Muscle of leg (tissue), 11 donors: ENCODE data around the gene NR3C2. TPM values are rescaled to one million over a fixed set of nuclear protein-coding genes. Genes with fewer than 3 reads are reported as not detected.
A peak's percentile ranks its signal among the peaks of the same experiment; 100 is the strongest.

Experiments
- DNase-seq: peaks from one replicate; pipeline ENCODE4 v3.0.0; 2013
- H3K27ac ChIP-seq: one replicate; pipeline ENCODE4 v1.5.1; 2013; ENCODE audit warnings: mild to moderate bottlenecking, low read length, control low read depth
- H3K27me3 ChIP-seq: one replicate; pipeline ENCODE4 v1.6.1; 2013; ENCODE audit warnings: low read length; ENCODE audit not compliant: control insufficient read depth, insufficient read depth
- H3K36me3 ChIP-seq: one replicate; pipeline ENCODE4 v1.6.1; 2013; ENCODE audit warnings: low read length; ENCODE audit not compliant: control insufficient read depth, insufficient read depth
- H3K4me1 ChIP-seq: one replicate; pipeline ENCODE4 v1.6.1; 2013; ENCODE audit warnings: low read length; ENCODE audit not compliant: control insufficient read depth, insufficient read depth
- H3K4me3 ChIP-seq: one replicate; pipeline ENCODE4 v1.5.1; 2013; ENCODE audit warnings: low read length, control low read depth
- H3K9me3 ChIP-seq: replicated peaks from 2 replicates; pipeline ENCODE4 v1.6.1; 2013; ENCODE audit warnings: low read depth, low read length; ENCODE audit not compliant: control insufficient read depth
- WGBS: methylation state at CpG from one replicate; pipeline ENCODE4 v1.1.5; 2013; ENCODE audit warnings: missing lambda C conversion rate; ENCODE audit not compliant: insufficient coverage; 5-methylcytosine and 5-hydroxymethylcytosine counted together
- polyA plus RNA-seq, 8 donors: library from polyadenylated mRNA; unstranded; fragments of 120-200 nt; gene quantifications; one replicate each; pipeline versions ENCODE4 v1.2.1 to v1.2.3, GENCODE V29; 2013; ENCODE audit warnings: inconsistent platforms in 1 of 8, low replicate concordance in 1 of 8; ENCODE audit not compliant: insufficient read length in 8 of 8, insufficient read depth in 1 of 8
- total RNA-seq: library from RNA; stranded (reverse); fragments of 120-200 nt; gene quantifications from one replicate; pipeline ENCODE4 v1.2.4, GENCODE V29; 2013

Gene NR3C2
- total and polyA plus RNA-seq, 9 donors = 9.2 to 14.7 (median 12.2) TPM

GRCh38 chr4:148346657-148347056 is 95.6 kb downstream of the NR3C2 start:
- Histone ChIP-seq H3K9me3 (no peaks in the 10 kb centered on the region), H3K27me3 (no peaks in the 10 kb centered on the region), H3K4me1 (peaks cover 4% of the 10 kb centered on the region), H3K36me3 (no peaks in the 10 kb centered on the region), H3K27ac (no peak overlapping the region), H3K4me3 (no peak overlapping the region)
- WGBS = 93% methylated on average over 2 of the region's 2 CpGs
- DNase-seq = no peak

DNA sequence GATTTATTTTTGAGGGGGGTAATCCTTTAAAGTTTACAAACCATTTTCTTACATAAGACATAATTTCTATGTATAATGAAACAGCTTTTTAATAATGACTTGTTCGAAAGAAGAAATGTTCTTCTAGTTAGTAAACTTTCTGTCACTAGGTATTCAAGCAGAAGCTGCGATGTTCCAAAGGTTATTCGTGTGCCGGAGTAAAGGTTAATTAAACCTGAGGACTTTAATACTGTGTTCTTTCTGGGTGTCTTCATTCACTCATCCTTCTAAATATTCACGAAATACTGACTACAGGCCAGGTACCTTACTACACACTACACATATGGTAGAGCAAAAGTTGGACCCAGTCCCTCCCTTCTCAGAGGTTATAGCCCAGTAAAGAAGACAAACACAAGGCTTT is 96.7 kb downstream of the NR3C2 start:
- Histone ChIP-seq H3K36me3 (no peaks in the 10 kb centered on the region), H3K27ac (no peak overlapping the region), H3K4me1 (peaks cover 4% of the 10 kb centered on the region), H3K27me3 (no peaks in the 10 kb centered on the region), H3K9me3 (no peaks in the 10 kb centered on the region), H3K4me3 (no peak overlapping the region)
- WGBS = no CpG with 5 or more reads among the region's 5 CpGs
- DNase-seq = no peak

DNA sequence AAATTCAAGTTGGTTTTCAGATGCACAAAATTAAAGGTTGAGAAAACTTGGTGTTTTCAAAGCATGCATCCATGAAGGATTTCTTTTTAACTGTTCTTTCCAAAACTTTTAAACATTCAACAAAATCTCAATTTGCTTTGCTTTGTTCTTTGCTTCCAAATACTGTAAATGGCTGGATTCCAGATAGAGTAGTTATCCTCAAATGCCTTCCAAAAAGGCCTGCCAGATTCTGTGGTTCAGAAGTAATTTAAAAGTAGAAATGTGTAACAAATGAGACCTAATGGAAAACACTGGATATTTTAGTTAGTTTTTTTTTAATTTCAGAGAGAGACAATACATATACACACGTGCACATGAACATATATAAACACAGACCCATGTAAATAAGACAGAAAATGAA is 97.3 kb downstream of the NR3C2 start:
- no CpG with 5 or more reads among the region's 1 CpG for WGBS
- H3K4me1 ChIP-seq = peaks cover 4% of the 10 kb centered on the region
- no peaks in the 10 kb centered on the region for H3K27me3 ChIP-seq

DNA sequence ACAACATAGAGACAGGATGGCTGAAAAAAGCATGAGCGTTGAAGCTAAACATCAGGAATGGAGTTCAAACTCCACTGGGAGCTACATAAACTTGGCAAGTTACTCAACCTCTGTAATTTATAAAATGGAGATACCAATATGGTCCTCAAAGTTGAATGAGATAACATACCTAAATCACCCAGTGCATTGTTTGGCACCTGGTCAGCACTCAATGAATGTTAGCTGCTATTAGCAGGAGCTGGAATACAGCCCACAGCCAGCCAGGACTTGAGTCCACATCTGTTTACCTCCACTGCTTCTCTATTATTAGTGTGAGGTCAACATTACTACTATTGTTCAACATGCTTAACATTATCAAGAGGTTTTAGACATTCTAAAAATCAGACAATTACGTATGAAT is 97.9 kb downstream of the NR3C2 start:
- H3K4me1 ChIP-seq = peaks cover 4% of the 10 kb centered on the region
- H3K9me3 ChIP-seq = peaks cover 3% of the 10 kb centered on the region
- no peak overlapping the region for H3K4me3 ChIP-seq
- H3K27ac ChIP-seq = no peak overlapping the region
- WGBS = no CpG with 5 or more reads among the region's 2 CpGs
- H3K36me3 ChIP-seq = no peaks in the 10 kb centered on the region
- DNase-seq = peak; percentile 42
- no peaks in the 10 kb centered on the region for H3K27me3 ChIP-seq

More for the DNA sequence above, 97.3 kb downstream of the NR3C2 start:
- H3K4me3 ChIP-seq = no peak overlapping the region
- peak; percentile 88 for DNase-seq
- no peaks in the 10 kb centered on the region for H3K36me3 ChIP-seq
- peaks cover 2% of the 10 kb centered on the region for H3K9me3 ChIP-seq
- no peak overlapping the region for H3K27ac ChIP-seq

- peaks cover 4% of the 10 kb centered on the region for H3K4me1 ChIP-seq
- no peaks in the 10 kb centered on the region for H3K27me3 ChIP-seq
- no peaks in the 10 kb centered on the region for H3K36me3 ChIP-seq
- no peak overlapping the region for H3K27ac ChIP-seq
- H3K9me3 ChIP-seq = peaks cover 3% of the 10 kb centered on the region
- no peak overlapping the region for H3K4me3 ChIP-seq
- 68% methylated on average over 6 of the region's 13 CpGs for WGBS
- DNase-seq = no peak
Observed at GRCh38 chr4:148341980-148342800, 100.0 kb downstream of the NR3C2 start.

DNA sequence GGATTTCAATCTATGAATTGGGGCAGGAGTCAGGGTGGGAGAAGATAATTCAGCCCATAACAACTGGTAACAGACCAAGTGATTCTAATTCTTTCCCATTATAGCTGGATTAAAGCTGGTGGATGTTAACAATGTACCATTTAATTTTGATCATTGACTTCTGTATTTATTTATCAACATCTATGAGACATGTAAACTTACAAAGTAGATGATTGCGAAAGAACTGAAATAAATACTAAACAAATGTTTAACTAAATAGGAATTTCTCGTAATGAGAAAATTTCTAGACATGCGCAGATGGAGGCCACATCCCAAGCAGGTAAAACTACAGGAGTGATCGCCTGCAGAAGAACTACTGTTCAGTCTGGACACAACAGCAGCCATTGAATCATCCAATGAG is 107.1 kb downstream of the NR3C2 start:
- no peak overlapping the region for H3K4me3 ChIP-seq
- DNase-seq = no peak
- WGBS = no CpG with 5 or more reads among the region's 4 CpGs
- no peak overlapping the region for H3K27ac ChIP-seq
- H3K4me1 ChIP-seq = no peaks in the 10 kb centered on the region
- no peaks in the 10 kb centered on the region for H3K36me3 ChIP-seq
- peaks cover 2% of the 10 kb centered on the region for H3K9me3 ChIP-seq
- H3K27me3 ChIP-seq = no peaks in the 10 kb centered on the region

DNA sequence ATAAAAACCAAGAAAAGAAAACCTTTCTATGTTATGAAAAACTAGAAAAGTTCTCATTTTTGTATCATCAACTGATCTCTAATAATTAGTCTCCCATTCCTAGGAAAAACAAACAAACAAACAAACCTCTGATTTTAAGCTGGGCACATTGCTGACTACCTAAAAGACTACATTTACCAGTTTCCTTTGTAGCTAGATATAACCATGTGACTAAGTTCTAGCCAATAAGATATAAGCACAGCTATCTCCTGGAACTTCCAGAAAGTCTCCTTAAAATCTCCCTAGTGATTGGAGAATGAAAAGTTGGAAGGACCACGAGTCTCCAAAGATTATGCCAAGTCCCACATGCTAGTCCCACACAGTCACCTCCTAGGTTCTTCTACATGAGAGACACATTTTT is 108.9 kb downstream of the NR3C2 start:
- H3K36me3 ChIP-seq = no peaks in the 10 kb centered on the region
- no peak overlapping the region for H3K27ac ChIP-seq
- DNase-seq = no peak
- WGBS = no CpG with 5 or more reads among the region's 1 CpG
- no peaks in the 10 kb centered on the region for H3K9me3 ChIP-seq
- H3K27me3 ChIP-seq = no peaks in the 10 kb centered on the region
- no peak overlapping the region for H3K4me3 ChIP-seq
- no peaks in the 10 kb centered on the region for H3K4me1 ChIP-seq

DNA sequence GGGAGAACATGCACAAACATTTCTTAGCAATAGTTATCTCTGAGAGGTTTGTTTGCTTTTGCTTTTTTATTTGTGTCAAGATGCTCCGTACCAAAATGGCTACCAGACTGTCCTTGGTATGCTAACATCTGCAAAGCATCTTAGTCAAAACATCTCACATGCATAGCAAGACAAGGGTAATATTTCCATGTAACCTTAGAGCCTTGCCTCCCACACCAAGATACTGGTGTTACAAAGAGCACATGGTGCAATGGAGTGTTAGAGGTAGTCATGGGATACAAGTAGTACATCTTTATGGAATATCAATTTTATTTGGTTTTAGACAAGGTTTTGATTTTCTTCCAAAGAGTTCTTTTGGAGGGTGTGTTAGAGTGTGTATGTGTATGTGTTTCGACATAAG is 109.7 kb downstream of the NR3C2 start:
- H3K27ac ChIP-seq = no peak overlapping the region
- H3K27me3 ChIP-seq = no peaks in the 10 kb centered on the region
- no peak overlapping the region for H3K4me3 ChIP-seq
- WGBS = no CpG with 5 or more reads among the region's 2 CpGs
- no peak for DNase-seq
- H3K9me3 ChIP-seq = no peaks in the 10 kb centered on the region
- no peaks in the 10 kb centered on the region for H3K36me3 ChIP-seq
- no peaks in the 10 kb centered on the region for H3K4me1 ChIP-seq

GRCh38 chr4:148330724-148331123 is 111.5 kb downstream of the NR3C2 start:
- H3K9me3 ChIP-seq = no peaks in the 10 kb centered on the region

GRCh38 chr4:148330161-148330560 is 112.1 kb downstream of the NR3C2 start:
- WGBS = 52% methylated on average over 4 of the region's 5 CpGs
- Histone ChIP-seq H3K27ac (no peak overlapping the region), H3K9me3 (no peaks in the 10 kb centered on the region), H3K27me3 (no peaks in the 10 kb centered on the region), H3K4me3 (no peak overlapping the region), H3K36me3 (no peaks in the 10 kb centered on the region), H3K4me1 (no peaks in the 10 kb centered on the region)
- peak; percentile 39 for DNase-seq

More at GRCh38 chr4:148330724-148331123, 111.5 kb downstream of the NR3C2 start:
- Histone ChIP-seq H3K36me3 (no peaks in the 10 kb centered on the region), H3K27ac (no peak overlapping the region), H3K4me3 (no peak overlapping the region), H3K4me1 (no peaks in the 10 kb centered on the region), H3K27me3 (no peaks in the 10 kb centered on the region)
- 100% methylated on average over 1 of the region's 3 CpGs for WGBS
- DNase-seq = no peak
